Transverse colon (tissue), 4 donors: ENCODE results near the gene ISM2. TPM values are rescaled to one million over a fixed set of nuclear protein-coding genes. Genes with fewer than 3 reads are reported as not detected.
"Not testable (repeated sequence)": the region's sequence is repeated elsewhere in the genome, so short reads cannot be mapped to it uniquely, and the experiment has no call there.

Experiments used
- DNase-seq: peaks from one replicate; pipeline ENCODE4 v3.0.0-alpha.2; 2019
- H3K27ac ChIP-seq, 4 donors: fragments of 200-600 bp; sonication (generic); 2 replicates each; pipeline ENCODE4 v1.5.1; 2016 to 2018; ENCODE audit warnings: inconsistent platforms in 4 of 4
- H3K27me3 ChIP-seq: fragments of 200-600 bp; sonication (generic); 2 replicates; pipeline ENCODE4 v1.5.1; 2017; ENCODE audit warnings: inconsistent platforms
- H3K36me3 ChIP-seq, 4 donors: fragments of 200-600 bp; sonication (generic); 2 replicates each; pipeline ENCODE4 v1.5.1; 2017 to 2019; ENCODE audit warnings: inconsistent platforms in 4 of 4
- H3K4me1 ChIP-seq, 4 donors: fragments of 200-600 bp; sonication (generic); 2 replicates each; pipeline ENCODE4 v1.5.1; 2017 to 2020; ENCODE audit warnings: inconsistent platforms in 4 of 4
- H3K4me3 ChIP-seq, 4 donors: fragments of 200-600 bp; sonication (generic); 1 replicate in 1 of 4; 2 replicates in 3 of 4; pipeline versions ENCODE4 v1.5.1 to v1.6.1; 2017 to 2019; ENCODE audit warnings: inconsistent platforms in 4 of 4
- H3K9me3 ChIP-seq, 2 donors: fragments of 200-600 bp; sonication (generic); 2 replicates each; pipeline ENCODE4 v1.5.1; 2017 to 2019; ENCODE audit warnings: inconsistent platforms in 2 of 2
- CTCF ChIP-seq, 5 experiments: fragments of 200-600 bp in 3 of 5; fragments of 450-650 bp in 2 of 5; sonication (generic) in 3 of 5; IDR thresholded peaks; 1 replicate in 2 of 5; 2 replicates in 3 of 5; pipeline ENCODE4 v1.5.1; 2016 to 2017; ENCODE audit warnings: antibody characterized with exemption in 5 of 5, inconsistent platforms in 3 of 5, mild to moderate bottlenecking in 2 of 5, moderate library complexity in 1 of 5
- EP300 ChIP-seq: sonication (generic); formaldehyde crosslinking; IDR thresholded peaks from one replicate; pipeline ENCODE4 v1.6.1; 2017; ENCODE audit warnings: antibody characterized with exemption, low read depth
- POLR2A ChIP-seq: fragments of 450-650 bp; IDR thresholded peaks from one replicate; pipeline ENCODE4 v1.6.1; 2016; ENCODE audit warnings: antibody characterized with exemption, mild to moderate bottlenecking, moderate library complexity
- POLR2AphosphoS5 ChIP-seq, 3 donors: sonication (generic); formaldehyde crosslinking; IDR thresholded peaks; one replicate each; pipeline ENCODE4 v1.6.1; 2016; ENCODE audit warnings: antibody characterized with exemption in 3 of 3
- WGBS, 2 donors: methylation state at CpG; one replicate each; pipeline ENCODE4 v1.1.5; 2018; ENCODE audit warnings: low coverage in 1 of 2; 5-methylcytosine and 5-hydroxymethylcytosine counted together
- in situ Hi-C, 4 donors: fragments of 200-750 bp; cut with MboI; loops; one replicate each; pipeline versions ENCODE4 v1.15.0 to v1.15.1; 2017; ENCODE audit warnings: low sequenced_read_pairs in 3 of 4, low pct_ligation_motif_present in 1 of 4, low pct_unique_long_range_greater_than_20kb in 1 of 4
- intact Hi-C: fragments of 100-400 bp; cut with DNase I; formaldehyde crosslinking; loops from one replicate; pipeline ENCODE4 v1.15.1; 2023; ENCODE audit warnings: low total_unique reads
- total RNA-seq, 4 donors: library from RNA; depleted of rRNA; stranded (reverse); fragments of >200 nt; gene quantifications; one replicate each; pipeline ENCODE4 v1.1.0, GENCODE V29; 2016

Gene ISM2
- total RNA-seq, 4 donors from 2014 or later = 0.27 TPM; not detected in 3

- H3K27ac ChIP-seq = peak overlapping the region in 3 of 4 donors; percentile 10 to 63 (median 59)
- H3K4me3 ChIP-seq = no peak overlapping the region
- in situ Hi-C loops = loop anchor here in 1 of 4 donors (10.0 kb wide), 1 partner anchor 79 kb away; no protein-coding TSS in a partner anchor
- peaks cover 0 to 18% (median 4%) of the 10 kb centered on the region in 4 donors for H3K36me3 ChIP-seq
- TF ChIP-seq POLR2A = no peak
- no peak for TF ChIP-seq EP300
- no peak for TF ChIP-seq CTCF (IDR thresholded peaks at IDR 0.05)
- no peak for TF ChIP-seq POLR2AphosphoS5 (IDR thresholded peaks at IDR 0.05)
- intact Hi-C loops = no loop called here
- peaks cover 3 to 17% (median 11%) of the 10 kb centered on the region in 4 donors for H3K4me1 ChIP-seq
- WGBS, 2 donors = 81 to 91% methylated on average over 2 to 3 of the region's 3 CpGs
- DNase-seq = no peak
- H3K27me3 ChIP-seq = no peaks in the 10 kb centered on the region
- no peaks in the 10 kb centered on the region for H3K9me3 ChIP-seq
These were observed 45.2 kb upstream of the ISM2 start for GRCh38 chr14:77543637-77544334.

- no peaks in the 10 kb centered on the region for H3K27me3 ChIP-seq
- WGBS, 2 donors = 65 to 67% methylated on average over 5 of the region's 5 CpGs
- H3K36me3 ChIP-seq = peaks cover 0 to 12% (median 4%) of the 10 kb centered on the region in 4 donors
- in situ Hi-C loops (loop anchor here in 1 of 4 donors (10.0 kb wide), 1 partner anchor 78 kb away; no protein-coding TSS in a partner anchor), intact Hi-C loops (no loop called here)
- peak overlapping the region; percentile 33 to 63 (median 58) for H3K27ac ChIP-seq
- H3K4me1 ChIP-seq = peaks cover 3 to 17% (median 11%) of the 10 kb centered on the region in 4 donors
- DNase-seq = no peak
- TF ChIP-seq POLR2AphosphoS5 (IDR thresholded peaks at IDR 0.05) (no peak), EP300 (no peak), CTCF (IDR thresholded peaks at IDR 0.05) (no peak), POLR2A (no peak)
- H3K4me3 ChIP-seq = no peak overlapping the region
- H3K9me3 ChIP-seq = no peaks in the 10 kb centered on the region
These were observed 44.6 kb upstream of the ISM2 start for GRCh38 chr14:77543240-77543551.

GRCh38 chr14:77542421-77543239, 44.0 kb upstream of the ISM2 start:
- intact Hi-C loops = no loop called here
- no peaks in the 10 kb centered on the region for H3K9me3 ChIP-seq
- DNase-seq = no peak
- H3K27ac ChIP-seq = peak overlapping the region; percentile 33 to 63 (median 58)
- peaks cover 3 to 17% (median 11%) of the 10 kb centered on the region in 4 donors for H3K4me1 ChIP-seq
- H3K4me3 ChIP-seq = no peak overlapping the region
- WGBS, 2 donors = 56 to 76% methylated on average over 6 to 11 of the region's 11 CpGs
- no peaks in the 10 kb centered on the region for H3K27me3 ChIP-seq
- TF ChIP-seq EP300 = no peak
- no peak for TF ChIP-seq POLR2AphosphoS5 (IDR thresholded peaks at IDR 0.05)
- TF ChIP-seq POLR2A = no peak
- TF ChIP-seq CTCF (IDR thresholded peaks at IDR 0.05) = no peak
- in situ Hi-C loops = loop anchor here in 1 of 4 donors (10.0 kb wide), 1 partner anchor 78 kb away; no protein-coding TSS in a partner anchor
- peaks cover 0 to 11% (median 3%) of the 10 kb centered on the region in 4 donors for H3K36me3 ChIP-seq

GRCh38 chr14:77541905-77542304, 43.3 kb upstream of the ISM2 start:
- intact Hi-C loops (no loop called here), in situ Hi-C loops (loop anchor here in 1 of 4 donors (10.0 kb wide), 1 partner anchor 77 kb away; no protein-coding TSS in a partner anchor)
- H3K36me3 ChIP-seq = peaks cover 0 to 10% (median 3%) of the 10 kb centered on the region in 4 donors
- no peak overlapping the region for H3K4me3 ChIP-seq
- no peak for DNase-seq
- H3K27ac ChIP-seq = peak overlapping the region; percentile 33 to 63 (median 58)
- no peaks in the 10 kb centered on the region for H3K27me3 ChIP-seq
- no peak for TF ChIP-seq CTCF (IDR thresholded peaks at IDR 0.05)
- no peak for TF ChIP-seq POLR2AphosphoS5 (IDR thresholded peaks at IDR 0.05)
- no peak for TF ChIP-seq EP300
- no peak for TF ChIP-seq POLR2A
- no peaks in the 10 kb centered on the region for H3K9me3 ChIP-seq
- WGBS, 2 donors = 80% methylated on average over 4 of the region's 4 CpGs; no CpG with 5 or more reads in 1 of the 2 donors
- H3K4me1 ChIP-seq = peaks cover 3 to 17% (median 11%) of the 10 kb centered on the region in 4 donors

- WGBS, 2 donors = 96% methylated on average over 5 of the region's 5 CpGs; no CpG with 5 or more reads in 1 of the 2 donors
- H3K4me3 ChIP-seq, H3K9me3 ChIP-seq, intact Hi-C loops, H3K4me1 ChIP-seq, in situ Hi-C loops, H3K27me3 ChIP-seq, DNase-seq, H3K27ac ChIP-seq: not testable (repeated sequence)
- peaks cover 0 to 15% (median 3%) of the 10 kb centered on the region in 4 donors for H3K36me3 ChIP-seq
These were observed 38.3 kb upstream of the ISM2 start for GRCh38 chr14:77536951-77537350.
